Suprapubic skin (tissue), 4 donors: ENCODE data around the gene GALP. TPM values are rescaled to one million over a fixed set of nuclear protein-coding genes. Genes with fewer than 3 reads are reported as not detected.

Experiments used
- DNase-seq, 2 donors: peaks; one replicate each; pipeline ENCODE4 v3.0.0-alpha.2; 2019; ENCODE audit warnings: low spot score in 2 of 2
- H3K27ac ChIP-seq: fragments of 200-600 bp; sonication (generic); one replicate; pipeline ENCODE4 v1.5.1; 2019
- H3K27me3 ChIP-seq: fragments of 200-600 bp; sonication (generic); one replicate; pipeline ENCODE4 v1.5.1; 2019
- H3K36me3 ChIP-seq: fragments of 200-600 bp; sonication (generic); one replicate; pipeline ENCODE4 v1.5.1; 2019
- H3K4me1 ChIP-seq: fragments of 200-600 bp; sonication (generic); one replicate; pipeline ENCODE4 v1.5.1; 2019
- H3K4me3 ChIP-seq: fragments of 200-600 bp; sonication (generic); one replicate; pipeline ENCODE4 v1.5.1; 2019; ENCODE audit warnings: mild to moderate bottlenecking
- H3K9me3 ChIP-seq: fragments of 200-600 bp; sonication (generic); one replicate; pipeline ENCODE4 v1.5.1; 2019
- CTCF ChIP-seq, 2 donors: fragments of 200-600 bp in 1 of 2; fragments of 450-650 bp in 1 of 2; sonication (generic) in 1 of 2; IDR thresholded peaks; one replicate each; pipeline ENCODE4 v1.5.1; 2016 to 2019; ENCODE audit warnings: antibody characterized with exemption in 2 of 2, mild to moderate bottlenecking in 1 of 2, moderate library complexity in 1 of 2
- EP300 ChIP-seq: sonication (generic); formaldehyde crosslinking; IDR thresholded peaks from one replicate; pipeline ENCODE4 v1.6.1; 2017; ENCODE audit warnings: antibody characterized with exemption
- POLR2A ChIP-seq, 2 donors: fragments of 450-650 bp; IDR thresholded peaks; one replicate each; pipeline ENCODE4 v1.6.1; 2017; ENCODE audit warnings: antibody characterized with exemption in 2 of 2, mild to moderate bottlenecking in 2 of 2, moderate library complexity in 2 of 2
- POLR2AphosphoS5 ChIP-seq, 3 donors: sonication (generic); formaldehyde crosslinking; IDR thresholded peaks; one replicate each; pipeline ENCODE4 v1.6.1; 2017; ENCODE audit warnings: antibody characterized with exemption in 3 of 3
- WGBS: methylation state at CpG from one replicate; pipeline ENCODE4 v1.1.5; 2018; 5-methylcytosine and 5-hydroxymethylcytosine counted together
- total RNA-seq, 4 donors: library from RNA; depleted of rRNA; stranded (reverse); fragments of >200 nt; gene quantifications; one replicate each; pipeline ENCODE4 v1.1.0, GENCODE V29; 2016

The GALP gene
- total RNA-seq, 4 donors from 2014 or later: not detected

DNA sequence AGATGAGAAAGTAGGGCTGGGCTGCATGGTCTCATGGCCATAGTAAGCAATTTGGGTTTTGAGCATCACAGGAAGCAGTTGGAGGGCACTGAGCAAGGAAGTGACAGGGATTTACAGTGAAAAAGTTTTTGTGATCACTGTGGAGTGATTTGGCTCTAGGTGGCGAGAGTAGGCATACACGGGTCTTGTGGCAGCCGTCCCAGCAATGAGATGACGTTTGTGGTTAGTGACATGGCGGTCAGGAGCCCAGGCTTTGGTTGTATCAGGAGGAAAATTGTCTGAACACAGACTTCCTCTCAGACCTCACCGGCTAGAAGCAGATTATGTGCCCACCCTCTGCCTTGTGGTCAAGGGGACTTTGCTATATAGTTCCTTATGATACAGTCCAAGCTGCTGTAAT, 31.4 kb upstream of the GALP start:
- H3K9me3 ChIP-seq: no peaks in the 10 kb centered on the region
- peaks cover 26% of the 10 kb centered on the region for H3K4me1 ChIP-seq

GRCh38 chr19:56144831-56145230, 31.0 kb upstream of the GALP start:
- DNase-seq: no peak
- Histone ChIP-seq H3K4me3 (no peak overlapping the region), H3K27ac (no peak overlapping the region), H3K4me1 (peaks cover 25% of the 10 kb centered on the region), H3K27me3 (no peaks in the 10 kb centered on the region), H3K36me3 (peaks cover 28% of the 10 kb centered on the region), H3K9me3 (no peaks in the 10 kb centered on the region)
- WGBS: 74% methylated on average over 12 of the region's 12 CpGs
- TF ChIP-seq CTCF (IDR thresholded peaks at IDR 0.05): no peak
- no peak for TF ChIP-seq POLR2A (IDR thresholded peaks at IDR 0.05)
- no peak for TF ChIP-seq EP300
- no peak for TF ChIP-seq POLR2AphosphoS5 (IDR thresholded peaks at IDR 0.05)

More for the DNA sequence above, 31.4 kb upstream of the GALP start:
- Histone ChIP-seq H3K36me3 (peaks cover 28% of the 10 kb centered on the region), H3K27me3 (no peaks in the 10 kb centered on the region), H3K27ac (no peak overlapping the region), H3K4me3 (no peak overlapping the region)
- TF ChIP-seq POLR2AphosphoS5 (IDR thresholded peaks at IDR 0.05) (no peak), CTCF (IDR thresholded peaks at IDR 0.05) (no peak), POLR2A (IDR thresholded peaks at IDR 0.05) (no peak), EP300 (no peak)
- 58% methylated on average over 6 of the region's 6 CpGs for WGBS
- DNase-seq: no peak

DNA sequence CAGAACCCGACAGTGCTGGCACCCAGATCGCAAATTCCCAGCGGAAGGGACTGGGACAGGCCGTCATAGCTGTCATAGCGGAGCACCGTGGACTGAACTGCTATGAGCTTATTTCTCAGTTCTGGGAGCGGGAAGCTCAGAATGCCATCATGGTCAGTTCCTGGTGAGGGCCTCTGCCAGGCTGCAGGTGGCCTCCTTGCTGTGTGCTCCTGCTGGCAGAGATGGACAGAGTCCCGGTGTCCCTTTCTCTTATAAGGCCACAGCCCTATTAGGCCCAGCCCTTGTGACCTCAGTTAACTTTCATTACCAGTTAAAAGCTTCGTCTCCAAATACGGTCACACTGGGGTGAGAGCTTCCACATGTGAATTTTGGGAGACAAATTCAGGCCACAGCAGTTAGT, 30.1 kb upstream of the GALP start:
- 87% methylated on average over 7 of the region's 10 CpGs for WGBS
- Histone ChIP-seq H3K4me1 (peaks cover 18% of the 10 kb centered on the region), H3K36me3 (peaks cover 28% of the 10 kb centered on the region), H3K27ac (no peak overlapping the region), H3K9me3 (no peaks in the 10 kb centered on the region), H3K4me3 (no peak overlapping the region), H3K27me3 (no peaks in the 10 kb centered on the region)
- DNase-seq: no peak
- TF ChIP-seq CTCF (IDR thresholded peaks at IDR 0.05) (no peak), EP300 (no peak), POLR2AphosphoS5 (IDR thresholded peaks at IDR 0.05) (no peak), POLR2A (IDR thresholded peaks at IDR 0.05) (no peak)

GRCh38 chr19:56146904-56147303, 28.9 kb upstream of the GALP start:
- TF ChIP-seq EP300 (no peak), POLR2A (IDR thresholded peaks at IDR 0.05) (no peak), CTCF (IDR thresholded peaks at IDR 0.05) (no peak), POLR2AphosphoS5 (IDR thresholded peaks at IDR 0.05) (no peak)
- H3K27ac ChIP-seq: no peak overlapping the region
- WGBS: 97% methylated on average over 18 of the region's 31 CpGs
- no peak overlapping the region for H3K4me3 ChIP-seq
- H3K27me3 ChIP-seq: no peaks in the 10 kb centered on the region
- DNase-seq: no peak
- no peaks in the 10 kb centered on the region for H3K9me3 ChIP-seq
- H3K36me3 ChIP-seq: peaks cover 28% of the 10 kb centered on the region
- peaks cover 13% of the 10 kb centered on the region for H3K4me1 ChIP-seq

DNA sequence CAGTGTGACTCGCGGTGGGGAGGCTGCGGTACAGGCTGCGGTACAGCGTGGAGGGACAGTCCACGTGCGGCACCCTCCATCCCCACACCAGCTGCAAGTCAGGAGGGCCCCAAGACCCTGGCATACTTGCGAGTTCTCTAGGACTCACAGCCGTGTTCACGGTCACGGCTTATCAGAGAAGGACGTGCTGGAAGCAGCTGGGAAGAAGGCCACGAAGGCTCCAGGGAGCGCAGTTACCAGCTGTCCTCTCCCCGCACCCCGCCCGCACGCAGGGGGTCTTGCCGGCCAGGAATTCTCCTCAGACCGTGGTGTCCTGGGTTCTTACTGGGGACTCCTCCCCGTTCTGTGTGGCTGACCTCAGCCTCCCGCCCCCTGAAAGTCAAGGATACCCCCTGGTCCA, 28.5 kb upstream of the GALP start:
- 91% methylated on average over 13 of the region's 22 CpGs for WGBS
- no peak for DNase-seq
- Histone ChIP-seq H3K4me1 (peaks cover 9% of the 10 kb centered on the region), H3K9me3 (no peaks in the 10 kb centered on the region), H3K27me3 (no peaks in the 10 kb centered on the region), H3K36me3 (peaks cover 28% of the 10 kb centered on the region), H3K27ac (no peak overlapping the region), H3K4me3 (no peak overlapping the region)
- no peak for TF ChIP-seq EP300
- TF ChIP-seq POLR2A (IDR thresholded peaks at IDR 0.05): no peak
- no peak for TF ChIP-seq CTCF (IDR thresholded peaks at IDR 0.05)
- no peak for TF ChIP-seq POLR2AphosphoS5 (IDR thresholded peaks at IDR 0.05)
